Suprapubic skin (tissue), 4 donors: ENCODE data around the gene ARHGAP40. TPM values are rescaled to one million over a fixed set of nuclear protein-coding genes. Genes with fewer than 3 reads are reported as not detected.

Experiments used
- DNase-seq, 2 donors: peaks; one replicate each; pipeline ENCODE4 v3.0.0-alpha.2; 2019; ENCODE audit warnings: low spot score in 2 of 2
- H3K27ac ChIP-seq: fragments of 200-600 bp; sonication (generic); one replicate; pipeline ENCODE4 v1.5.1; 2019
- H3K27me3 ChIP-seq: fragments of 200-600 bp; sonication (generic); one replicate; pipeline ENCODE4 v1.5.1; 2019
- H3K36me3 ChIP-seq: fragments of 200-600 bp; sonication (generic); one replicate; pipeline ENCODE4 v1.5.1; 2019
- H3K4me1 ChIP-seq: fragments of 200-600 bp; sonication (generic); one replicate; pipeline ENCODE4 v1.5.1; 2019
- H3K4me3 ChIP-seq: fragments of 200-600 bp; sonication (generic); one replicate; pipeline ENCODE4 v1.5.1; 2019; ENCODE audit warnings: mild to moderate bottlenecking
- H3K9me3 ChIP-seq: fragments of 200-600 bp; sonication (generic); one replicate; pipeline ENCODE4 v1.5.1; 2019
- CTCF ChIP-seq, 2 donors: fragments of 200-600 bp in 1 of 2; fragments of 450-650 bp in 1 of 2; sonication (generic) in 1 of 2; IDR thresholded peaks; one replicate each; pipeline ENCODE4 v1.5.1; 2016 to 2019; ENCODE audit warnings: antibody characterized with exemption in 2 of 2, mild to moderate bottlenecking in 1 of 2, moderate library complexity in 1 of 2
- EP300 ChIP-seq: sonication (generic); formaldehyde crosslinking; IDR thresholded peaks from one replicate; pipeline ENCODE4 v1.6.1; 2017; ENCODE audit warnings: antibody characterized with exemption
- POLR2A ChIP-seq, 2 donors: fragments of 450-650 bp; IDR thresholded peaks; one replicate each; pipeline ENCODE4 v1.6.1; 2017; ENCODE audit warnings: antibody characterized with exemption in 2 of 2, mild to moderate bottlenecking in 2 of 2, moderate library complexity in 2 of 2
- POLR2AphosphoS5 ChIP-seq, 3 donors: sonication (generic); formaldehyde crosslinking; IDR thresholded peaks; one replicate each; pipeline ENCODE4 v1.6.1; 2017; ENCODE audit warnings: antibody characterized with exemption in 3 of 3
- WGBS: methylation state at CpG from one replicate; pipeline ENCODE4 v1.1.5; 2018; 5-methylcytosine and 5-hydroxymethylcytosine counted together
- total RNA-seq, 4 donors: library from RNA; depleted of rRNA; stranded (reverse); fragments of >200 nt; gene quantifications; one replicate each; pipeline ENCODE4 v1.1.0, GENCODE V29; 2016

The ARHGAP40 gene
- total RNA-seq, 4 donors from 2014 or later = 30.2 to 139 (median 74.5) TPM

DNA sequence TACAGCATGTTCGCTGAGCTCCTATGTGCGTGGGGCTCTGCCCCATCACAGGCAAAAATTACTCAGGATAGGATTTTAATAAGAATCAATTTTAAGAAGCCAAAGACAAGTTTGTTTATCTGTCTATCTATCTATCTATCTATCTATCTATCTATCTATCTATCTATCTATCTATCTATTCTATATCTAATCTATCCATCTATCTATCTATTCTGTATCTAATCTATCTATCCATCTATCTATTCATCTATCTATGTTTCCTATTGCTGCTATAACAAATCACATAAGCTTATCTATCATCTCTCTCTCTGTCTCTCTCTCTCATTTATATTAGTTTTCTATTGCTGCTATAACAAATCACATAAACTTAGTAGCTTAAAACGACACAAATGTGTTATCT, 1.7 kb downstream of the ARHGAP40 start:
- H3K9me3 ChIP-seq = no peaks in the 10 kb centered on the region
- peaks cover 79% of the 10 kb centered on the region for H3K27me3 ChIP-seq
- peaks cover 10% of the 10 kb centered on the region for H3K4me1 ChIP-seq
- H3K36me3 ChIP-seq = no peaks in the 10 kb centered on the region
- 69% methylated on average over 3 of the region's 3 CpGs for WGBS
- TF ChIP-seq CTCF (IDR thresholded peaks at IDR 0.05) = no peak
- TF ChIP-seq POLR2A (IDR thresholded peaks at IDR 0.05) = no peak
- no peak for TF ChIP-seq POLR2AphosphoS5 (IDR thresholded peaks at IDR 0.05)
- no peak overlapping the region for H3K4me3 ChIP-seq
- no peak overlapping the region for H3K27ac ChIP-seq
- no peak for DNase-seq

GRCh38 chr20:38604873-38605303, 3.3 kb downstream of the ARHGAP40 start:
- Histone ChIP-seq H3K27me3 (peaks cover 77% of the 10 kb centered on the region), H3K4me1 (peaks cover 10% of the 10 kb centered on the region), H3K27ac (no peak overlapping the region), H3K36me3 (no peaks in the 10 kb centered on the region), H3K4me3 (no peak overlapping the region), H3K9me3 (no peaks in the 10 kb centered on the region)
- no peak for TF ChIP-seq CTCF (IDR thresholded peaks at IDR 0.05)
- no peak for TF ChIP-seq POLR2AphosphoS5 (IDR thresholded peaks at IDR 0.05)
- no peak for TF ChIP-seq EP300
- no peak for TF ChIP-seq POLR2A (IDR thresholded peaks at IDR 0.05)
- 51% methylated on average over 4 of the region's 4 CpGs for WGBS
- no peak for DNase-seq

GRCh38 chr20:38607351-38607750, 5.7 kb downstream of the ARHGAP40 start:
- H3K36me3 ChIP-seq = no peaks in the 10 kb centered on the region
- H3K4me3 ChIP-seq = no peak overlapping the region
- TF ChIP-seq POLR2AphosphoS5 (IDR thresholded peaks at IDR 0.05) (no peak), POLR2A (IDR thresholded peaks at IDR 0.05) (no peak), CTCF (IDR thresholded peaks at IDR 0.05) (no peak)
- no peak overlapping the region for H3K27ac ChIP-seq
- H3K9me3 ChIP-seq = no peaks in the 10 kb centered on the region
- no peak for DNase-seq
- peaks cover 53% of the 10 kb centered on the region for H3K27me3 ChIP-seq
- no peaks in the 10 kb centered on the region for H3K4me1 ChIP-seq
- 52% methylated on average over 12 of the region's 12 CpGs for WGBS

DNA sequence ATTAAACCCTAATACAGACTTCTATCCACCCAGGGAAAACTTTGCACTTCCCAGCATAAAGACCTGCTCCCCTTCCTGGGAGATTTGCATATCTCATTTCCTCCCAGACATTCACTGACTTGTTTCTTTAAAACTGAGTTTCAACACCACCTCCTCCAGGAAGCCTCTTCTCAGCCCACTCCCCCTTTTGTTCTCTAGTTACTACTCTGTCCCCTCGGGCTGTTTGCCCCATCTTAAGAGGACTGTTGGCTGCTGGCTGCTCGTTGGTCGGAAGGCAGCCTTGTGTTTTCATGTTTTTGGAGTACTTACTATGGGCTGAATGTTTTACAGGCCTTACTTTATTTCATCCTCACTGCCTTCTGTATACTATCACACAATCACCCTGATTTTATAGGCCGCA, 6.6 kb downstream of the ARHGAP40 start:
- no peak overlapping the region for H3K27ac ChIP-seq

DNA sequence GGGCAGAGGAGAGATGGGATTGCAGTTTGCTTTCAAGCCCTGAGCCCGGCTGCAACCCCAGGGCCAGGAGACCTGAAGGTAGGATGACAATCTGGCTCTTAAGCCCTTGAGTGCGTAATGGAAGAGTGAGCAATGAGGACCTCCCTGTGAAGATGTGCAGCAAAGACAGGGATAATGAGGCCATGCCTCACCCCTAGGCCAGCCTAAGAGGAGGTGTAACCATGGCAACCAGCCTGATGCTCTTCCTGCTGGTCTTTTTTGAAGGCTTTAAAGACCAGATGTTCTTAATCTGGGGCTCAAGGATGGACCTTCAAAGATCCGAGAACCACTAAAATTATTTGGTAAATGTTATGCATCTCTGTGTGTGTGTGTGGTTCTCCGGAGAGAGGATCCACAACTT, 8.2 kb downstream of the ARHGAP40 start:
- no peaks in the 10 kb centered on the region for H3K9me3 ChIP-seq
- H3K27ac ChIP-seq = no peak overlapping the region
- 68% methylated on average over 4 of the region's 4 CpGs for WGBS
- TF ChIP-seq EP300 (no peak), CTCF (IDR thresholded peaks at IDR 0.05) (no peak), POLR2AphosphoS5 (IDR thresholded peaks at IDR 0.05) (no peak), POLR2A (IDR thresholded peaks at IDR 0.05) (no peak)
- no peak for DNase-seq
- H3K4me1 ChIP-seq = no peaks in the 10 kb centered on the region
- H3K36me3 ChIP-seq = no peaks in the 10 kb centered on the region
- no peak overlapping the region for H3K4me3 ChIP-seq
- H3K27me3 ChIP-seq = peaks cover 34% of the 10 kb centered on the region

More for the DNA sequence above, 6.6 kb downstream of the ARHGAP40 start:
- DNase-seq = no peak
- Histone ChIP-seq H3K4me3 (no peak overlapping the region), H3K4me1 (no peaks in the 10 kb centered on the region), H3K36me3 (no peaks in the 10 kb centered on the region), H3K27me3 (peaks cover 45% of the 10 kb centered on the region), H3K9me3 (no peaks in the 10 kb centered on the region)
- TF ChIP-seq EP300 = no peak
- no peak for TF ChIP-seq POLR2A (IDR thresholded peaks at IDR 0.05)
- TF ChIP-seq POLR2AphosphoS5 (IDR thresholded peaks at IDR 0.05) = no peak
- no peak for TF ChIP-seq CTCF (IDR thresholded peaks at IDR 0.05)
- WGBS = 81% methylated on average over 4 of the region's 4 CpGs
